ENCODE measurements around the gene HSPA1B. TPM values are rescaled to one million over a fixed set of nuclear protein-coding genes. Genes with fewer than 3 reads are reported as not detected.

HSPA1B gene
- total RNA-seq, 1 experiment from 2014 or later, result 214 TPM

- Histone ChIP-seq H3K9me3 (ENCODE audit: control insufficient read depth in 1 of 2, insufficient read depth in 1 of 2, low read depth in 1 of 2, low read length in 2 of 2) (no peaks in the 10 kb centered on the region), H3K4me2 (ENCODE audit: low read length) (no peak overlapping the region), H3K4me3 (replicated peaks in 1 of 2; ENCODE audit: low read depth in 1 of 2, low read length in 2 of 2) (no peak overlapping the region), H3K36me3 (ENCODE audit: control insufficient read depth in 1 of 2, insufficient read depth in 2 of 2, low read length in 2 of 2) (no peaks in the 10 kb centered on the region), H3K79me2 (ENCODE audit: insufficient read depth, low read length) (no peaks in the 10 kb centered on the region), H3K27me3 (ENCODE audit: insufficient read depth, low read length) (no peaks in the 10 kb centered on the region), H3K9me2 (ENCODE audit: insufficient read depth) (no peaks in the 10 kb centered on the region), H3K27ac (ENCODE audit: low read depth, low read length) (no peak overlapping the region), H3K9ac (ENCODE audit: low read length) (no peak overlapping the region), H2AFZ (ENCODE audit: low read depth, low read length, poor library complexity, severe bottlenecking) (no peak overlapping the region), H3K4me1 (ENCODE audit: control insufficient read depth in 1 of 2, insufficient read depth in 2 of 2, low read length in 2 of 2) (peaks cover 0 to 31% of the 10 kb centered on the region in 2 experiments; a peak in 3 of 4 replicates), H4K20me1 (ENCODE audit: insufficient read depth) (no peaks in the 10 kb centered on the region)
- DNase-seq (ENCODE audit: low read depth, low spot score) (no peak), ATAC-seq (no peak)
- CTCF ChIA-PET, result no interaction called here
- intact Hi-C loops (cut with micrococcal nuclease), result no loop called here
- POLR2A ChIA-PET, result interaction anchor here (0.7 kb wide), 1 partner anchor 21 kb away, joined by 3 read pairs; no protein-coding TSS in a partner anchor
- no TSS peak for BruUV-seq (replicated peaks)
- RAD21 ChIA-PET (ENCODE audit: low non-redundant PET in 1 of 2, low total read pairs in 2 of 2, uncharacterized antibody in 2 of 2, unreplicated experiment in 2 of 2), result no interaction called here
- TF ChIP-seq CTCF (IDR thresholded peaks at IDR 0.05 in 2 of 3, conservative IDR thresholded peaks at IDR 0.05 in 1 of 3; ENCODE audit: borderline replicate concordance in 1 of 3, insufficient read depth in 1 of 3, low read depth in 2 of 3, low read length in 2 of 3), result no peak
- no peak for TF ChIP-seq ZNF274 (IDR thresholded peaks at IDR 0.05; ENCODE audit: low read depth, low read length)
- TF ChIP-seq SRF (IDR thresholded peaks at IDR 0.05; ENCODE audit: low read depth), result no peak
- no peak for TF ChIP-seq ATF3 (IDR thresholded peaks at IDR 0.05)
- no peak for TF ChIP-seq ZBTB33 (IDR thresholded peaks at IDR 0.05; ENCODE audit: extremely low read depth, insufficient replicate concordance, low read length)
- no peak for TF ChIP-seq FOSL1 (IDR thresholded peaks at IDR 0.05; ENCODE audit: low read depth)
- no peak for TF ChIP-seq RAD21 (IDR thresholded peaks at IDR 0.05; ENCODE audit: low read depth)
- TF ChIP-seq ZFX (IDR thresholded peaks at IDR 0.05), result no peak
- no peak for TF ChIP-seq EZH2 (IDR thresholded peaks at IDR 0.05)
- TF ChIP-seq ELF1 (IDR thresholded peaks at IDR 0.05; ENCODE audit: borderline replicate concordance, low read depth), result no peak
- no peak for TF ChIP-seq EZH2phosphoT487 (IDR thresholded peaks at IDR 0.05; ENCODE audit: borderline replicate concordance)
- no peak for TF ChIP-seq POLR2AphosphoS5 (IDR thresholded peaks at IDR 0.05; ENCODE audit: low read depth, low read length)
- TF ChIP-seq SIN3A (IDR thresholded peaks at IDR 0.05; ENCODE audit: low read depth), result no peak
- TF ChIP-seq EGR1 (IDR thresholded peaks at IDR 0.05; ENCODE audit: low read depth), result no peak
- no peak for TF ChIP-seq SP1 (IDR thresholded peaks at IDR 0.05; ENCODE audit: low read depth)
- TF ChIP-seq CBX3 (IDR thresholded peaks at IDR 0.05; ENCODE audit: low read depth), result no peak
- no peak for TF ChIP-seq CEBPB (IDR thresholded peaks at IDR 0.05; ENCODE audit: low read depth)
Observed at GRCh38 chr6:31861150-31861549, 33.6 kb downstream of the HSPA1B start.
